BJ (cell line): ENCODE results near the gene RASGRF1. TPM values are rescaled to one million over a fixed set of nuclear protein-coding genes. Genes with fewer than 3 reads are reported as not detected.
"Not testable (repeated sequence)": the region's sequence is repeated elsewhere in the genome, so short reads cannot be mapped to it uniquely, and the experiment has no call there.

ENCODE experiments used
- CTCF ChIA-PET: fragments of 350-600 bp; formaldehyde crosslinking; extraction: SDS; loops from one replicate; lab custom pipeline; 2021; ENCODE audit warnings: antibody characterized with exemption, inconsistent platforms; lab: Yijun Ruan, JAX
- POLR2A ChIA-PET: fragments of 300-600 bp; sonication (Branson Sonifier 250); formaldehyde crosslinking; extraction: SDS; loops from one replicate; lab custom pipeline; 2021; ENCODE audit warnings: antibody characterized with exemption; lab: Charles Lee
- DNase-seq: peaks from one replicate; pipeline ENCODE4 v3.0.0-alpha.2; 2011; ENCODE audit warnings: low read depth
- H3K27me3 ChIP-seq: 2 replicates; pipeline ENCODE4 v1.6.0; 2011; ENCODE audit warnings: low read length; ENCODE audit not compliant: control insufficient read depth, insufficient read depth
- H3K36me3 ChIP-seq: 2 replicates; pipeline ENCODE4 v1.5.1; 2011; ENCODE audit warnings: low read length; ENCODE audit not compliant: control insufficient read depth, insufficient read depth
- H3K4me3 ChIP-seq: 2 replicates; pipeline ENCODE4 v1.5.1; 2011; ENCODE audit warnings: low read depth, mild to moderate bottlenecking, control low read depth, low read length
- CTCF ChIP-seq: IDR thresholded peaks from 2 replicates; pipeline ENCODE4 v1.5.1; 2011; ENCODE audit warnings: low read depth, mild to moderate bottlenecking, control low read depth, inconsistent platforms, low read length, moderate library complexity; ENCODE audit not compliant: insufficient read depth
- polyA plus RNA-seq: library from polyadenylated mRNA; depleted of rRNA; stranded (reverse); fragments of >200 nt; gene quantifications from 2 replicates; pipeline ENCODE4 v1.2.3, GENCODE V29; 2011

RASGRF1 gene
- polyA plus RNA-seq, 1 experiment = 0.31 TPM

- TF ChIP-seq CTCF = no peak
- ChIA-PET CTCF (interaction anchor here (0.5 kb wide), 1 partner anchor 12 kb away, joined by 3 read pairs; no protein-coding TSS in a partner anchor), POLR2A (no interaction called here)
- no peak overlapping the region for H3K4me3 ChIP-seq
- no peak for DNase-seq
- no peaks in the 10 kb centered on the region for H3K36me3 ChIP-seq
- no peaks in the 10 kb centered on the region for H3K27me3 ChIP-seq
Observed at GRCh38 chr15:78999636-79000035, 90.9 kb downstream of the RASGRF1 start.

GRCh38 chr15:78998526-78998925, 92.1 kb downstream of the RASGRF1 start:
- ChIA-PET POLR2A (no interaction called here), CTCF (interaction anchor here (1.8 kb wide), 1 partner anchor 186 kb away, joined by 5 read pairs; no protein-coding TSS in a partner anchor)
- Histone ChIP-seq H3K27me3 (no peaks in the 10 kb centered on the region), H3K4me3 (no peak overlapping the region), H3K36me3 (no peaks in the 10 kb centered on the region)
- TF ChIP-seq CTCF = no peak
- DNase-seq = no peak

GRCh38 chr15:78997981-78998499, 92.5 kb downstream of the RASGRF1 start:
- DNase-seq = no peak
- TF ChIP-seq CTCF = no peak
- Histone ChIP-seq H3K4me3 (no peak overlapping the region), H3K36me3 (no peaks in the 10 kb centered on the region), H3K27me3 (no peaks in the 10 kb centered on the region)
- POLR2A ChIA-PET = no interaction called here
- CTCF ChIA-PET = interaction anchor here (1.2 to 1.8 kb wide), 2 partner anchors 17 to 186 kb away, joined by 3 to 5 read pairs; no protein-coding TSS in a partner anchor

GRCh38 chr15:78996894-78997275, 93.7 kb downstream of the RASGRF1 start:
- no peaks in the 10 kb centered on the region for H3K27me3 ChIP-seq
- no peaks in the 10 kb centered on the region for H3K36me3 ChIP-seq
- POLR2A ChIA-PET = no interaction called here
- CTCF ChIA-PET = interaction anchor here (1.2 kb wide), 1 partner anchor 16 kb away, joined by 3 read pairs; no protein-coding TSS in a partner anchor
- no peak for TF ChIP-seq CTCF
- no peak overlapping the region for H3K4me3 ChIP-seq
- no peak for DNase-seq

GRCh38 chr15:78995921-78996893, 94.4 kb downstream of the RASGRF1 start:
- CTCF ChIA-PET = interaction anchor here (1.7 kb wide), 1 partner anchor 17 kb away, joined by 6 read pairs; no protein-coding TSS in a partner anchor

GRCh38 chr15:78995161-78995560, 95.4 kb downstream of the RASGRF1 start:
- CTCF ChIA-PET = interaction anchor here (0.7 to 1.7 kb wide), 2 partner anchors 16 to 1455 kb away, joined by 3 to 6 read pairs; no protein-coding TSS in a partner anchor

More at GRCh38 chr15:78995921-78996893, 94.4 kb downstream of the RASGRF1 start:
- no peak for DNase-seq
- TF ChIP-seq CTCF = no peak
- Histone ChIP-seq H3K27me3 (no peaks in the 10 kb centered on the region), H3K4me3 (no peak overlapping the region), H3K36me3 (no peaks in the 10 kb centered on the region)
- POLR2A ChIA-PET = no interaction called here

More at GRCh38 chr15:78995161-78995560, 95.4 kb downstream of the RASGRF1 start:
- POLR2A ChIA-PET, H3K36me3 ChIP-seq, DNase-seq, H3K27me3 ChIP-seq, H3K4me3 ChIP-seq: not testable (repeated sequence)
